GM12864 (cell line): ENCODE data around the gene ZCCHC3.

ENCODE experiments used
- DNase-seq: peaks from one replicate; pipeline ENCODE4 v3.0.0-alpha.2; 2011; ENCODE audit warnings: low read depth
- H3K4me3 ChIP-seq: 2 replicates; pipeline ENCODE4 v1.5.1; 2011; ENCODE audit warnings: mild to moderate bottlenecking, low read depth, low read length, control low read depth
- TF ChIP-seq, protein P1 (sequence below): IDR thresholded peaks from 2 replicates; pipeline ENCODE4 v1.5.1; 2011; ENCODE audit warnings: low read depth, mild to moderate bottlenecking, moderate library complexity, low read length, control low read depth, inconsistent platforms; ENCODE audit errors: missing control alignments

The ZCCHC3 gene

GRCh38 chr20:295804-296203 lies 1.6 kb upstream of the ZCCHC3 start:
- DNase-seq, result no peak
- TF ChIP-seq, protein P1, sequence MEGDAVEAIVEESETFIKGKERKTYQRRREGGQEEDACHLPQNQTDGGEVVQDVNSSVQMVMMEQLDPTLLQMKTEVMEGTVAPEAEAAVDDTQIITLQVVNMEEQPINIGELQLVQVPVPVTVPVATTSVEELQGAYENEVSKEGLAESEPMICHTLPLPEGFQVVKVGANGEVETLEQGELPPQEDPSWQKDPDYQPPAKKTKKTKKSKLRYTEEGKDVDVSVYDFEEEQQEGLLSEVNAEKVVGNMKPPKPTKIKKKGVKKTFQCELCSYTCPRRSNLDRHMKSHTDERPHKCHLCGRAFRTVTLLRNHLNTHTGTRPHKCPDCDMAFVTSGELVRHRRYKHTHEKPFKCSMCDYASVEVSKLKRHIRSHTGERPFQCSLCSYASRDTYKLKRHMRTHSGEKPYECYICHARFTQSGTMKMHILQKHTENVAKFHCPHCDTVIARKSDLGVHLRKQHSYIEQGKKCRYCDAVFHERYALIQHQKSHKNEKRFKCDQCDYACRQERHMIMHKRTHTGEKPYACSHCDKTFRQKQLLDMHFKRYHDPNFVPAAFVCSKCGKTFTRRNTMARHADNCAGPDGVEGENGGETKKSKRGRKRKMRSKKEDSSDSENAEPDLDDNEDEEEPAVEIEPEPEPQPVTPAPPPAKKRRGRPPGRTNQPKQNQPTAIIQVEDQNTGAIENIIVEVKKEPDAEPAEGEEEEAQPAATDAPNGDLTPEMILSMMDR, result no peak
- no peak overlapping the region for H3K4me3 ChIP-seq

DNA sequence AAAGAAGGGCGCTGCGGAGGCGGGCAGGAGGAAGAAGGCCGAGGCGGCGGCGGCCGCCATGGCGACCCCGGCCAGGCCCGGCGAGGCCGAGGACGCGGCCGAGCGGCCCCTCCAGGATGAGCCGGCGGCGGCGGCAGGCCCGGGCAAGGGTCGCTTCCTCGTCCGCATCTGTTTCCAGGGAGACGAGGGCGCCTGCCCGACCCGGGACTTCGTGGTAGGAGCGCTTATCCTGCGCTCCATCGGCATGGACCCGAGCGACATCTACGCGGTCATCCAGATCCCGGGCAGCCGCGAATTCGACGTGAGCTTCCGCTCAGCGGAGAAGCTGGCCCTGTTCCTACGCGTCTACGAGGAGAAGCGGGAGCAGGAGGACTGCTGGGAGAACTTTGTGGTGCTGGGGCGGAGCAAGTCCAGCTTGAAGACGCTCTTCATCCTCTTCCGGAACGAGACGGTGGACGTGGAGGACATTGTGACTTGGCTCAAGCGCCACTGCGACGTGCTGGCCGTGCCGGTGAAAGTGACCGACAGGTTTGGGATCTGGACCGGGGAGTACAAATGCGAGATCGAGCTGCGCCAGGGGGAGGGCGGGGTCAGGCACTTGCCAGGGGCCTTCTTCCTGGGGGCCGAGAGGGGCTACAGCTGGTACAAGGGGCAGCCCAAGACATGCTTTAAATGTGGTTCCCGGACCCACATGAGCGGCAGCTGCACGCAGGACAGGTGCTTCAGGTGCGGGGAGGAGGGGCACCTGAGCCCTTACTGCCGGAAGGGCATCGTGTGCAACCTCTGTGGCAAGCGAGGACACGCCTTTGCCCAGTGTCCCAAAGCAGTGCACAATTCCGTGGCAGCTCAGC lies 780 bp downstream of the ZCCHC3 start:
- TF ChIP-seq, protein P1, result no peak
- no peak for DNase-seq
- peak overlapping the region; percentile 92 for H3K4me3 ChIP-seq

GRCh38 chr20:298776-299391 lies 1.5 kb downstream of the ZCCHC3 start:
- peak overlapping the region; percentile 92 for H3K4me3 ChIP-seq
- TF ChIP-seq, protein P1, result no peak
- DNase-seq, result no peak

- no peak for DNase-seq
- TF ChIP-seq, protein P1, result no peak
- no peak overlapping the region; the same call in 1 of the 2 replicates for H3K4me3 ChIP-seq
Observed at GRCh38 chr20:300345-300990, 3.1 kb downstream of the ZCCHC3 start.

DNA sequence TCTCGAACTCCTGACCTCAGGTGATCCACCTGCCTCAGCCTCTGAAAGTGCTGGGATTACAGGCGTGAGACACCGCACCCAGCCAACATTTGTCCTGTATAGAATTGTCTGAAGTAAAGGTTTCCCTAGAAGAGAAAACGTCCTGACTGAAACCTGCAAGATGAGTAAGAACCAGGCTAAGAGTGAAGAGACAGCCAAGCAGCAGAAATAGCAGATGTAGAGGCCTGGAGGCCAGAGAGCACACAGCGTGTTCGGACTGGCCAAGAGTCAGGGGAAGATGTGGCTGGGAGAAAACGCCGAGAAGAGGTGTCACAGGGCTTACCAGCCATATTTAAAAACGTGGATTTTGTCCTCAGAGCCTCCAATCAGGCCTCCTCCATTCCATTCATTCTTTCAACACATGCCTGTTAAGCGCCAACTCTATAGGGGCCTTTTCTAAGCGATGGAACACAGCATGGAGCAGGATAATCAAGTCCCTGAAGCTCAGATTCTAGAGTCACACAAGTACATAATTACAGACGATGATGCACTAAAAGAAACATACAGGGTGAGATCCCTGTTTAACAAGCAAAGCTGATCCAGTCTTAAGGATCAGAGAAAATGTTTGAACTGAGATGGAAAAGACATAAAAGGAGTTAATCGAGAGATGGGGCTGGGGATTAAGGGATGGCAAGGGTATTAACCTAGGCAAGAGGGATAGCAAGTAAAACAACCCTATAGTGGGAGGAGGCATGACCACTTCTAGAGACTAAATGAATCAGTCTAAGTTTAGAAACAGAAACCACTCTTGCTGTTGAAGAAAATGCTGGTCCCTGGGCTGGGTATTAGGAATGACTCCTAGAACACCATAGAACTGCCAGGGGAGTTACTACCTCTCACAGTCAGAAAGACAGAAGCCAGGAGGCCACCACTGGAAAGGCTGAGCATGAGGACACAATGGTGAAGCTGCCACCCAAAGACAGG lies 4.8 kb downstream of the ZCCHC3 start:
- TF ChIP-seq, protein P1, result no peak
- no peak overlapping the region for H3K4me3 ChIP-seq

DNA sequence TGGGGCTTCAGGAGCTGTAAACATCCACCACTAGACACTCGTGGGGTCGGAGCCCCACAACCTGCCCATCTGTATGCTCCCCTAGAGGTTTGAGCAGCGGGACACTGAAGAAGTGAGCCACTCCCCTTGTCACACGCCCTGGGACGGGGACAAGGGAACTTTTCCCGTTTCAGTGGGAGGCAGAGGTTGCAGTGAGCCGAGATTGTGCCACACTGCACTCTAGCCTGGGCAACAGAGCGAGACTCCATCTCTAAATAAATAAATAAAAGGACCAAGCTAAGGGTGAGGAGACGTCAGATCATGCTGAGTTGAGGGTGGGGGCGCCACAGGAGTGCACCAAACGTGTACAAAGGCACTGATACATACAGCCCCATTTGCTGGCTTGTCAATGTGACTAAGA lies 8.4 kb downstream of the ZCCHC3 start:
- no peak overlapping the region for H3K4me3 ChIP-seq
- no peak for DNase-seq
- TF ChIP-seq, protein P1, result no peak

More for the DNA sequence above, 4.8 kb downstream of the ZCCHC3 start:
- no peak for DNase-seq
